Renal cortex interstitium (tissue), 3 donors: ENCODE data around the gene KRT27. TPM values are rescaled to one million over a fixed set of nuclear protein-coding genes. Genes with fewer than 3 reads are reported as not detected.

ENCODE experiments used
- polyA plus RNA-seq, 3 donors: library from polyadenylated mRNA; unstranded; fragments of 120-200 nt; gene quantifications; one replicate each; pipeline ENCODE4 v1.2.1, GENCODE V29; 2013; ENCODE audit not compliant: insufficient read length in 3 of 3

Gene KRT27
- polyA plus RNA-seq, 3 donors = not detected

Other genes starting within 250 kb of the KRT27 start
- under 1 TPM; 0.11 to 0.48 (median 0.33) TPM for gene CCR7, start 217.1 kb downstream of the KRT27 start, polyA plus RNA-seq
- 100 to 1,000 TPM; 236 to 258 (median 256) TPM for gene SMARCE1, start 134.7 kb downstream of the KRT27 start, polyA plus RNA-seq
- gene KRT222, start 117.4 kb downstream of the KRT27 start, polyA plus RNA-seq = under 1 TPM; 0.06 to 0.21 (median 0.17) TPM
- not detected for gene KRT24, start 78.8 kb downstream of the KRT27 start, polyA plus RNA-seq
- gene KRT25, start 27.2 kb downstream of the KRT27 start, polyA plus RNA-seq = under 1 TPM in 1 of 3 donors, not detected in 2; 0.09 TPM
- not detected for gene KRT26, start 10.3 kb downstream of the KRT27 start, polyA plus RNA-seq
- gene KRT28, start 17.4 kb upstream of the KRT27 start, polyA plus RNA-seq = not detected
- gene KRT10, start 40.1 kb upstream of the KRT27 start, polyA plus RNA-seq = 10 to 100 TPM; 47.1 to 49.5 (median 48.5) TPM
- gene KRT12, start 84.7 kb upstream of the KRT27 start, polyA plus RNA-seq = not detected
- under 1 TPM in 2 of 3 donors, not detected in 1; 0.11 to 0.19 TPM for gene KRT20, start 102.7 kb upstream of the KRT27 start, polyA plus RNA-seq
- gene KRT23, start 155.1 kb upstream of the KRT27 start, polyA plus RNA-seq = 1 to 10 TPM in 1 of 3 donors, under 1 TPM in 2; 0.80 to 1.4 (median 0.94) TPM
- not detected for gene KRT39, start 184.4 kb upstream of the KRT27 start, polyA plus RNA-seq
- gene KRT40, start 201.8 kb upstream of the KRT27 start, polyA plus RNA-seq = not detected
- gene KRTAP3-3, start 211.6 kb upstream of the KRT27 start, polyA plus RNA-seq = not detected
- not detected for gene KRTAP3-2, start 217.4 kb upstream of the KRT27 start, polyA plus RNA-seq
- gene KRTAP3-1, start 226.6 kb upstream of the KRT27 start, polyA plus RNA-seq = not detected
- not detected for gene KRTAP1-5, start 244.7 kb upstream of the KRT27 start, polyA plus RNA-seq
- gene KRTAP1-4, start 247.6 kb upstream of the KRT27 start, polyA plus RNA-seq = not detected